Nephron progenitor cell (in vitro differentiated cells): ENCODE measurements around the gene WDSUB1.

ENCODE experiments used
- DNase-seq: peaks from one replicate; pipeline ENCODE4 v3.0.0; 2021
- H3K27ac Mint-ChIP-seq: 2 replicates; pipeline ENCODE4 v1.8.0; 2021; ENCODE audit warnings: mild to moderate bottlenecking, moderate library complexity, mixed read lengths
- H3K27me3 Mint-ChIP-seq: 2 replicates; pipeline ENCODE4 v1.8.0; 2021; ENCODE audit warnings: mild to moderate bottlenecking, low read depth, mixed read lengths; ENCODE audit not compliant: poor library complexity
- H3K36me3 Mint-ChIP-seq: 2 replicates; pipeline ENCODE4 v1.8.0; 2021; ENCODE audit warnings: low read depth, mixed read lengths
- H3K4me1 Mint-ChIP-seq: 2 replicates; pipeline ENCODE4 v1.8.0; 2021; ENCODE audit warnings: mixed read lengths
- H3K4me3 Mint-ChIP-seq: 2 replicates; pipeline ENCODE4 v1.8.0; 2021; ENCODE audit warnings: mild to moderate bottlenecking, moderate library complexity, mixed read lengths
- H3K9me3 Mint-ChIP-seq: 2 replicates; pipeline ENCODE4 v1.8.0; 2021; ENCODE audit warnings: mild to moderate bottlenecking, moderate library complexity, mixed read lengths
- TF ChIP-seq, protein P1 (sequence below): fragments of 200-600 bp; sonication (generic); IDR thresholded peaks from 2 replicates; pipeline ENCODE4 v1.5.0; 2021; ENCODE audit warnings: antibody characterized with exemption

WDSUB1 gene

DNA sequence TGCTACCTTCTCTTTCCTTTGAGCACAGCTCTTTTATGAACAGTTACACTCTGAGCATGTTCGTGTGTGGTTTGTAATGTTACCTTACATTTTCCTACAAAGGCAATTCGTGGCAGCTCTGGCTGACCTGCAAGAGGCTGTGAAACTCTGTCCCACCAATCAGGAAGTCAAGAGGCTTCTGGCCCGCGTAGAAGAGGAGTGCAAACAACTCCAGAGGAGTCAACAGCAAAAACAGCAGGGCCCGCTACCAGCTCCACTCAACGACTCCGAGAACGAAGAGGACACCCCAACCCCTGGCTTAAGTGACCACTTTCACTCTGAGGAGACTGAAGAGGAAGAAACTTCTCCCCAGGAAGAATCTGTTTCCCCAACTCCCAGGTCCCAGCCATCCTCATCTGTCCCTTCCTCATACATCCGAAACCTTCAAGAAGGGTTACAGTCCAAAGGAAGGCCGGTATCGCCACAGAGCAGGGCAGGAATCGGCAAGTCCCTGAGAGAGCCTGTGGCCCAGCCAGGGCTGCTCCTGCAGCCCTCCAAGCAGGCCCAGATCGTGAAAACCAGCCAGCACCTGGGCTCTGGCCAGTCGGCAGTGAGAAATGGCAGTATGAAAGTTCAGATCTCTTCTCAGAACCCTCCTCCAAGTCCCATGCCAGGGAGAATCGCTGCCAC is 56.9 kb downstream of the WDSUB1 start:
- Mint-ChIP-seq H3K4me3 (no peak overlapping the region), H3K9me3 (no peaks in the 10 kb centered on the region), H3K27ac (peak overlapping the region; percentile 80), H3K27me3 (no peaks in the 10 kb centered on the region), H3K36me3 (peaks cover 73% of the 10 kb centered on the region), H3K4me1 (peaks cover 8% of the 10 kb centered on the region)
- DNase-seq = no peak
- TF ChIP-seq, protein P1, sequence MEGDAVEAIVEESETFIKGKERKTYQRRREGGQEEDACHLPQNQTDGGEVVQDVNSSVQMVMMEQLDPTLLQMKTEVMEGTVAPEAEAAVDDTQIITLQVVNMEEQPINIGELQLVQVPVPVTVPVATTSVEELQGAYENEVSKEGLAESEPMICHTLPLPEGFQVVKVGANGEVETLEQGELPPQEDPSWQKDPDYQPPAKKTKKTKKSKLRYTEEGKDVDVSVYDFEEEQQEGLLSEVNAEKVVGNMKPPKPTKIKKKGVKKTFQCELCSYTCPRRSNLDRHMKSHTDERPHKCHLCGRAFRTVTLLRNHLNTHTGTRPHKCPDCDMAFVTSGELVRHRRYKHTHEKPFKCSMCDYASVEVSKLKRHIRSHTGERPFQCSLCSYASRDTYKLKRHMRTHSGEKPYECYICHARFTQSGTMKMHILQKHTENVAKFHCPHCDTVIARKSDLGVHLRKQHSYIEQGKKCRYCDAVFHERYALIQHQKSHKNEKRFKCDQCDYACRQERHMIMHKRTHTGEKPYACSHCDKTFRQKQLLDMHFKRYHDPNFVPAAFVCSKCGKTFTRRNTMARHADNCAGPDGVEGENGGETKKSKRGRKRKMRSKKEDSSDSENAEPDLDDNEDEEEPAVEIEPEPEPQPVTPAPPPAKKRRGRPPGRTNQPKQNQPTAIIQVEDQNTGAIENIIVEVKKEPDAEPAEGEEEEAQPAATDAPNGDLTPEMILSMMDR = no peak

DNA sequence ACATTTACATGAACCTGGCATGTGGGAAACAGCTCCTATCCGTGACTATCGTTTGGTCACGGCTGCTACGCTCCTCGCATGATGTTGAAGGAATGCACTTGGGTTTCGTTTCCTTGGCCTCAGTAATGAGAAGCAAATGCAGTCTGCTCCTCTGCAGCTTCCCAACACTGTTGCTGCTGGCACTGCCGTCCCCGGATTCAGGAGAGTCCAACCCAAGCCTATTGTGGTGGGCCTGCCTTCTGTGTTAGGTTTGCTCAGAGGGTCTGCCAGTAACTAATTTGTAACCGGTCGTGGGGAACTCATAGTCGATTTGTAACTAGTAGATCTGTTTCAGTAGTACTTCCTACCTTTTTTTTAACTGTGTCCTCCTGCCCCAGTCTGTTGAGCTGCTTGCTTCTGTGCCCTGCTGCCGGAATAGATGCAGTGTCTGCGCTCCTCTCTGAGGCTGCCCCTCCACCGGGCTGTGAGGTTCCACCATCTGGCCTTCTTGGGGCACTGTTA is 58.4 kb downstream of the WDSUB1 start:
- no peak for DNase-seq
- Mint-ChIP-seq H3K9me3 (no peaks in the 10 kb centered on the region), H3K4me1 (peaks cover 14% of the 10 kb centered on the region), H3K27ac (peak overlapping the region; percentile 94), H3K27me3 (peaks cover 3% of the 10 kb centered on the region), H3K4me3 (no peak overlapping the region), H3K36me3 (peaks cover 79% of the 10 kb centered on the region)
- TF ChIP-seq, protein P1 = no peak

DNA sequence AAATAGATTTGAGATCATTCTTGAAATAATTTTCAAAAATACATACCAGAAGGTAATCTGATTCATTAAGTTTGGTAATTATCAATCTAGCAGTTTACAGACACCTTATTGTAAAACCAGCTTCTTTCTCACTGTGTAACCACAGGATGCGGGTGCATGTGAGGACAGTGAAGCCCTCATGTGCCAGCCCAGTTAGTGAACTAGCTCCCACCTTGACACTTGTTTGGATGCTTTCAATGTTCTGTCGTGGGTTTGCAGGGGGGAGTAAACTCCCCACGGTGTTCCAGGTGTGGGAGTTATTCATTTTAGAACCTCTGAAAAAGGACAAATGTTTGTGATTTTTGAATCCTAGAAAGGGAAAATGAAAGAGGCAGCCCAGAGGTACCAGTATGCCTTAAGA is 59.0 kb downstream of the WDSUB1 start:
- Mint-ChIP-seq H3K36me3 (peaks cover 76% of the 10 kb centered on the region), H3K9me3 (no peaks in the 10 kb centered on the region), H3K27ac (peak overlapping the region; percentile 94)

DNA sequence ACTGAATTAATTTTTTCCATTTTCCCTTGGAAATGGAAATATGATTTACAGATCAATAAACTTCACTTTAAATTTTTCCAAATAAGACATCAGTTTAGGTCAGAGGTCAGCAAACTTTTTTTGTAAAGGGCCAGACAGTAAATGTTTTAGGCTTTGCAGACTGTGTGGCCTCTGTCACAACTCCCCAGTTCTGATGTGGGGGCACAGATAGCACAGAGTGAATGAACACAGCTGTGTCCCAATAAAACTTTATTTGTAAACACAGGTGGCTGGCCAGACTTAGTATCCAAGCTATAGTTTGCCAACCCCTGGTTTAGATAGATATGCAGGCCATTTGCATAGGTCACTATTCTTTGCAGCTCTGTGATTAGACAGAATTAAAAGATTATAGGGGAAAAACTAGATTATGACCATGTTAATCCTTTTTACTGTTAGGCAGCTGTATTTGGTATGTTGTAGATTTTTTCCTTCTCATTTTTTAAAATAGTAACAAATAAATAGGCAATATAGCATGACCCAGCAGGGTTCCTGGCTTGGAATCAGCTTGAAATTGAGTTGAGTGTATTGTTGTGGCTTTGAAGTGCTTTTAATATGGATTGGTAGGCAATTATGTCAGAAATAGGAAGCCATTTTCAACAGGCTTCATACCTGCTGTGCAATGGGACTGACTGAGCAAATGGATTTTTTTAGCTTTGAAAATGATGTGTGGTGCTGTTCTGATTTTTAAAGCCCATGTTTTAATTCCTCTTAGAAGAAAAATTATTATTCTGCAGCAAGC is 59.7 kb downstream of the WDSUB1 start:
- Mint-ChIP-seq H3K4me3 (no peak overlapping the region), H3K9me3 (no peaks in the 10 kb centered on the region), H3K4me1 (peaks cover 14% of the 10 kb centered on the region), H3K27me3 (peaks cover 3% of the 10 kb centered on the region), H3K27ac (no peak overlapping the region), H3K36me3 (peaks cover 77% of the 10 kb centered on the region)
- DNase-seq = no peak
- TF ChIP-seq, protein P1 = no peak

More for the DNA sequence above, 59.0 kb downstream of the WDSUB1 start:
- Mint-ChIP-seq H3K4me3 (no peak overlapping the region), H3K27me3 (peaks cover 3% of the 10 kb centered on the region), H3K4me1 (peaks cover 14% of the 10 kb centered on the region)
- no peak for DNase-seq
- TF ChIP-seq, protein P1 = no peak

DNA sequence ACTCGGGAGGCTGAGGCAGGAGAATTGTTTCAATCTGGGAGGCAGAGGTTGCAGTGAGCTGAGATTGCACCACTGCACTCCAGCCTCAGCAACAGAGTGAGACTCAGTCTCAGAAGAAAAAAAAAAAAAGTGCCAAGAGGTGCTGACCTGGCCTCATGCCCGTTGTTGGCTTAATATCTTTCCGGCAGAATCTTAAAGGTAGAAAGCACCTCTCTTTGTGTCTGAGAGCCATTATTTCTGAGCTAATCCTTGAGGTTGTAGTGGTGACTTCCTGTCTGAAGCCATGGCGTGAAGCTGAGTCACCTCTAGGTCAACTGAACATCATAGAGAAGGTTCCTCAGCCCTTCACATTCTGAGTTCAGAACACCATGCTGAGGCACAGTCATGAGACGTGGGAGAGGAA is 60.4 kb downstream of the WDSUB1 start:
- Mint-ChIP-seq H3K27ac (peak overlapping the region; percentile 91), H3K9me3 (no peaks in the 10 kb centered on the region), H3K36me3 (peaks cover 79% of the 10 kb centered on the region), H3K27me3 (peaks cover 3% of the 10 kb centered on the region), H3K4me3 (no peak overlapping the region), H3K4me1 (peaks cover 14% of the 10 kb centered on the region)
- TF ChIP-seq, protein P1 = no peak
- no peak for DNase-seq
